Renal cortical epithelial cell (primary cell): Measurements from ENCODE around the gene SP140L. TPM values are rescaled to one million over a fixed set of nuclear protein-coding genes. Genes with fewer than 3 reads are reported as not detected.
"Not testable (repeated sequence)": the region's sequence is repeated elsewhere in the genome, so short reads cannot be mapped to it uniquely, and the experiment has no call there.

Experiments
- DNase-seq: peaks from one replicate; pipeline ENCODE4 v3.0.0-alpha.2; 2011; ENCODE audit warnings: low read depth
- total RNA-seq: library from RNA; depleted of rRNA; stranded (reverse); fragments of >200 nt; gene quantifications from 2 replicates; pipeline ENCODE4 v1.2.3, GENCODE V29; 2014

The SP140L gene
- total RNA-seq, 1 donor from 2014 or later = 14.6 TPM

- no peak for DNase-seq
Measured at GRCh38 chr2:230323385-230324106, 3.4 kb upstream of the SP140L start.

GRCh38 chr2:230324503-230324902 lies 2.5 kb upstream of the SP140L start:
- DNase-seq = no peak

GRCh38 chr2:230325316-230326243 lies 1.4 kb upstream of the SP140L start:
- DNase-seq = no peak

GRCh38 chr2:230327418-230328154 lies 593 bp downstream of the SP140L start:
- peak; percentile 24 for DNase-seq

- DNase-seq = no peak
Measured at GRCh38 chr2:230328155-230328458, 1.1 kb downstream of the SP140L start.

- DNase-seq = no peak
Measured at GRCh38 chr2:230329946-230330605, 3.1 kb downstream of the SP140L start.

GRCh38 chr2:230330725-230331124 lies 3.7 kb downstream of the SP140L start:
- DNase-seq = no peak

- no peak for DNase-seq
Measured at GRCh38 chr2:230335461-230335863, 8.5 kb downstream of the SP140L start.

- DNase-seq = no peak
Measured at GRCh38 chr2:230335864-230336506, 9.0 kb downstream of the SP140L start.

- not testable (repeated sequence) for DNase-seq
Measured at GRCh38 chr2:230341936-230342528, 15.0 kb downstream of the SP140L start.

GRCh38 chr2:230343041-230343624 lies 16.1 kb downstream of the SP140L start:
- not testable (repeated sequence) for DNase-seq

- DNase-seq = no peak
Measured at GRCh38 chr2:230343747-230344146, 16.8 kb downstream of the SP140L start.

- DNase-seq = no peak
Measured at GRCh38 chr2:230346465-230346864, 19.5 kb downstream of the SP140L start.

- DNase-seq = no peak
Measured at GRCh38 chr2:230346921-230347533, 20.0 kb downstream of the SP140L start.

GRCh38 chr2:230347659-230348305 lies 20.8 kb downstream of the SP140L start:
- peak; percentile 33 for DNase-seq

GRCh38 chr2:230348787-230349186 lies 21.8 kb downstream of the SP140L start:
- no peak for DNase-seq

- DNase-seq = peak; percentile 21
Measured at GRCh38 chr2:230356084-230356483, 29.1 kb downstream of the SP140L start.

- no peak for DNase-seq
Measured at GRCh38 chr2:230358305-230358704, 31.3 kb downstream of the SP140L start.

- DNase-seq = no peak
Measured at GRCh38 chr2:230360028-230360427, 33.0 kb downstream of the SP140L start.
